ENCODE results near the gene MCEE. TPM values are rescaled to one million over a fixed set of nuclear protein-coding genes. Genes with fewer than 3 reads are reported as not detected.

Gene MCEE
- total and polyA plus RNA-seq, 12 donors, result 29.6 to 43.8 (median 35.3) TPM

GRCh38 chr2:71129114-71129901, 721 bp downstream of the MCEE start:
- peak overlapping the region; percentile 68 to 97 (median 96) for H3K27ac ChIP-seq
- no peak for TF ChIP-seq CTCF (IDR thresholded peaks at IDR 0.05)
- H3K4me3 ChIP-seq, result peak overlapping the region; percentile 65 to 97 (median 86)
- 2% methylated on average over 18 of the region's 18 CpGs for WGBS, 2 donors
- no peaks in the 10 kb centered on the region for H3K27me3 ChIP-seq
- peaks cover 9 to 50% (median 41%) of the 10 kb centered on the region in 9 donors for H3K4me1 ChIP-seq
- H3K36me3 ChIP-seq, result peaks cover 0 to 27% (median 5%) of the 10 kb centered on the region in 9 donors
- DNase-seq (no peak), ATAC-seq (no peak)
- intact Hi-C loops (cut with DNase I), result no loop called here
- H3K9me3 ChIP-seq, result no peaks in the 10 kb centered on the region

- Histone ChIP-seq H3K36me3 (peaks cover 0 to 29% (median 17%) of the 10 kb centered on the region in 9 donors), H3K9me3 (no peaks in the 10 kb centered on the region), H3K27ac (no peak overlapping the region), H3K4me3 (no peak overlapping the region), H3K27me3 (no peaks in the 10 kb centered on the region), H3K4me1 (peaks cover 9 to 43% (median 32%) of the 10 kb centered on the region in 9 donors)
- 81 to 84% methylated on average over 3 of the region's 3 CpGs for WGBS, 2 donors
- intact Hi-C loops (cut with DNase I), result no loop called here
- ATAC-seq (no peak), DNase-seq (no peak)
- no peak for TF ChIP-seq CTCF (IDR thresholded peaks at IDR 0.05)
Measured at GRCh38 chr2:71126957-71127356, 3.1 kb downstream of the MCEE start.

- no peak for TF ChIP-seq CTCF (IDR thresholded peaks at IDR 0.05)
- H3K4me1 ChIP-seq, result peaks cover 3 to 30% (median 22%) of the 10 kb centered on the region in 9 donors
- H3K36me3 ChIP-seq, result peaks cover 0 to 41% (median 17%) of the 10 kb centered on the region in 9 donors
- H3K9me3 ChIP-seq, result no peaks in the 10 kb centered on the region
- H3K27ac ChIP-seq, result no peak overlapping the region
- no peak overlapping the region for H3K4me3 ChIP-seq
- intact Hi-C loops (cut with DNase I), result no loop called here
- no peaks in the 10 kb centered on the region for H3K27me3 ChIP-seq
- DNase-seq (no peak), ATAC-seq (no peak)
- WGBS, 2 donors, result 92 to 94% methylated on average over 7 of the region's 7 CpGs
Measured at GRCh38 chr2:71125506-71126294, 4.3 kb downstream of the MCEE start.

- no peak for ATAC-seq
- H3K27ac ChIP-seq, result no peak overlapping the region
- 94 to 96% methylated on average over 7 of the region's 7 CpGs for WGBS, 2 donors
Measured at GRCh38 chr2:71122387-71123298, 7.4 kb downstream of the MCEE start.

More at GRCh38 chr2:71122387-71123298, 7.4 kb downstream of the MCEE start:
- TF ChIP-seq CTCF (IDR thresholded peaks at IDR 0.05), result no peak
- Histone ChIP-seq H3K9me3 (no peaks in the 10 kb centered on the region), H3K36me3 (peaks cover 0 to 71% (median 17%) of the 10 kb centered on the region in 9 donors), H3K4me3 (no peak overlapping the region), H3K4me1 (peaks cover 0 to 22% (median 8%) of the 10 kb centered on the region in 9 donors), H3K27me3 (no peaks in the 10 kb centered on the region)
- intact Hi-C loops (cut with DNase I), result no loop called here
- DNase-seq, result no peak

All from heart right ventricle (tissue), 16 donors.